A549 (cell line): ENCODE data around the gene PHTF2. TPM values are rescaled to one million over a fixed set of nuclear protein-coding genes. Genes with fewer than 3 reads are reported as not detected.
A peak's percentile ranks its signal among the peaks of the same experiment; 100 is the strongest.

Experiments used
- ATAC-seq, 2 experiments: fragments of 200-7000 bp in 1 of 2; fragments of >200 bp in 1 of 2; cut with Nextera tagmentation in 1 of 2; cut with Tn5 transposase in 1 of 2; 3 replicates each; pipeline versions ENCODE4 v1.8.0 to v1.9.1; 2018 to 2020; ENCODE audit warnings: mild to moderate bottlenecking in 1 of 2, moderate library complexity in 1 of 2
- CTCF ChIA-PET: fragments of 300-600 bp; sonication (Branson Sonifier 250); formaldehyde crosslinking; extraction: SDS; loops from one replicate; lab custom pipeline; 2021; ENCODE audit warnings: antibody characterized with exemption, inconsistent platforms; lab: Yijun Ruan, JAX
- POLR2A ChIA-PET: fragments of 350-600 bp; formaldehyde crosslinking; extraction: SDS; loops from one replicate; lab custom pipeline; 2021; ENCODE audit warnings: antibody characterized with exemption, inconsistent platforms; lab: Yijun Ruan, JAX
- DNase-seq, 2 experiments: peaks; one replicate each; pipeline versions ENCODE4 v3.0.0 to v3.0.0-alpha.2; 2011 to 2016; ENCODE audit warnings: low read depth in 1 of 2, low spot score in 1 of 2
- FAIRE-seq: peaks from 2 replicates; lab custom pipeline; 2011; peaks lifted over from hg19 to GRCh38; lab: Jason Lieb, UNC
- H3K27ac ChIP-seq, 2 experiments: fragments of >200 bp; sonication (Bioruptor Twin); formaldehyde crosslinking; 3 replicates each; pipeline ENCODE4 v1.5.1; 2016 to 2017
- H3K4me1 ChIP-seq: fragments of >200 bp; sonication (Bioruptor Twin); formaldehyde crosslinking; 3 replicates; pipeline ENCODE4 v1.6.1; 2016
- H3K4me2 ChIP-seq: fragments of >200 bp; sonication (Bioruptor Twin); formaldehyde crosslinking; 3 replicates; pipeline ENCODE4 v1.6.1; 2016
- H3K4me3 ChIP-seq: fragments of >200 bp; sonication (Bioruptor Twin); formaldehyde crosslinking; 3 replicates; pipeline ENCODE4 v1.5.1; 2016
- H3K9me3 ChIP-seq: fragments of >200 bp; sonication (Bioruptor Twin); formaldehyde crosslinking; 3 replicates; pipeline ENCODE4 v1.6.1; 2016
- BCL3 ChIP-seq: fragments of >200 bp; sonication (Bioruptor Twin); formaldehyde crosslinking; IDR thresholded peaks from 3 replicates; pipeline ENCODE4 v1.6.1; 2016
- CBX8 ChIP-seq: fragments of 200-600 bp; sonication (generic); IDR thresholded peaks from 2 replicates; pipeline ENCODE4 v1.6.1; 2016
- CHD2 ChIP-seq: fragments of 150-350 bp; IDR thresholded peaks from 2 replicates; pipeline ENCODE4 v1.6.1; 2014; ENCODE audit warnings: low read length; ENCODE audit not compliant: partially characterized antibody
- E2F6 ChIP-seq: IDR thresholded peaks from 2 replicates; pipeline ENCODE4 v1.6.1; 2012; ENCODE audit warnings: low read depth, borderline replicate concordance
- EHMT2 ChIP-seq: fragments of 200-600 bp; sonication (generic); IDR thresholded peaks from 2 replicates; pipeline ENCODE4 v1.6.1; 2016; ENCODE audit warnings: antibody characterized with exemption, low read depth, mild to moderate bottlenecking, moderate library complexity
- ELK1 ChIP-seq: fragments of 150-350 bp; IDR thresholded peaks from 2 replicates; pipeline ENCODE4 v1.6.1; 2014; ENCODE audit warnings: low read depth, mild to moderate bottlenecking, low read length
- EP300 ChIP-seq, 2 experiments: fragments of >200 bp; sonication (Bioruptor Twin); formaldehyde crosslinking; IDR thresholded peaks; 2 replicates in 1 of 2; 3 replicates in 1 of 2; pipeline ENCODE4 v1.6.1; 2016 to 2017
- ESRRA ChIP-seq: fragments of 150-350 bp; IDR thresholded peaks from 2 replicates; pipeline ENCODE4 v1.6.1; 2014; ENCODE audit warnings: mild to moderate bottlenecking, low read length, borderline replicate concordance
- FOSB ChIP-seq: fragments of 250-450 bp; sonication (Bioruptor Pico); IDR thresholded peaks from 2 replicates; pipeline ENCODE4 v1.5.0; 2020; ENCODE audit warnings: mild to moderate bottlenecking, moderate library complexity
- GATA3 ChIP-seq: IDR thresholded peaks from 2 replicates; pipeline ENCODE4 v1.6.1; 2012; ENCODE audit warnings: borderline replicate concordance
- HES2 ChIP-seq: fragments of >200 bp; sonication (Bioruptor Twin); formaldehyde crosslinking; IDR thresholded peaks from 2 replicates; pipeline ENCODE4 v1.6.1; 2016
- HOXB13 ChIP-seq: fragments of 250-450 bp; sonication (Bioruptor Pico); IDR thresholded peaks from 2 replicates; pipeline ENCODE4 v1.5.0; 2020; ENCODE audit warnings: low read depth, mild to moderate bottlenecking, moderate library complexity
- HOXB5 ChIP-seq: fragments of 250-450 bp; sonication (Bioruptor Pico); IDR thresholded peaks from 2 replicates; pipeline ENCODE4 v1.5.0; 2020; ENCODE audit warnings: mild to moderate bottlenecking, moderate library complexity
- JUN ChIP-seq, 2 experiments: fragments of >200 bp; sonication (Bioruptor Twin); formaldehyde crosslinking; IDR thresholded peaks; 2 replicates in 1 of 2; 3 replicates in 1 of 2; pipeline ENCODE4 v1.6.1; 2016 to 2017
- KDM5A ChIP-seq: fragments of 200-600 bp; sonication (generic); IDR thresholded peaks from 2 replicates; pipeline ENCODE4 v1.6.1; 2016; ENCODE audit warnings: antibody characterized with exemption, mild to moderate bottlenecking
- MAZ ChIP-seq: fragments of 150-350 bp; IDR thresholded peaks from 2 replicates; pipeline ENCODE4 v1.6.1; 2014; ENCODE audit warnings: antibody characterized with exemption, low read depth, low read length, borderline replicate concordance
- NFE2L2 ChIP-seq: fragments of 150-350 bp; conservative IDR thresholded peaks from 2 replicates; pipeline ENCODE4 v1.6.1; 2014; ENCODE audit warnings: low read length
- NPAS2 ChIP-seq: fragments of 250-450 bp; sonication (Bioruptor Pico); IDR thresholded peaks from 2 replicates; pipeline ENCODE4 v1.8.0; 2022; ENCODE audit warnings: mild to moderate bottlenecking, moderate library complexity, borderline replicate concordance
- NR3C1 ChIP-seq: fragments of >200 bp; sonication (Bioruptor Twin); formaldehyde crosslinking; IDR thresholded peaks from 3 replicates; pipeline ENCODE4 v1.6.1; 2017
- PHF8 ChIP-seq: fragments of 200-600 bp; sonication (generic); IDR thresholded peaks from 2 replicates; pipeline ENCODE4 v1.6.1; 2016; ENCODE audit warnings: low read depth, mild to moderate bottlenecking, antibody characterized with exemption, moderate library complexity, borderline replicate concordance
- POLR2A ChIP-seq: IDR thresholded peaks from 2 replicates; pipeline ENCODE4 v1.6.1; 2012; ENCODE audit warnings: mild to moderate bottlenecking, low read length
- RARB ChIP-seq: fragments of 250-450 bp; sonication (Bioruptor Pico); IDR thresholded peaks from 2 replicates; pipeline ENCODE4 v1.8.0; 2021; ENCODE audit warnings: mild to moderate bottlenecking, moderate library complexity
- RCOR1 ChIP-seq: fragments of 150-350 bp; IDR thresholded peaks from 2 replicates; pipeline ENCODE4 v1.6.1; 2014; ENCODE audit warnings: antibody characterized with exemption, low read length, low read depth
- RFX5 ChIP-seq: fragments of 450-650 bp; IDR thresholded peaks from 2 replicates; pipeline ENCODE4 v1.7.1; 2014; ENCODE audit warnings: antibody characterized with exemption, mild to moderate bottlenecking, moderate library complexity
- RNF2 ChIP-seq: fragments of 200-600 bp; sonication (generic); IDR thresholded peaks from 2 replicates; pipeline ENCODE4 v1.6.1; 2016; ENCODE audit warnings: low read depth, mild to moderate bottlenecking, antibody characterized with exemption, moderate library complexity, borderline replicate concordance
- TP53 ChIP-seq: fragments of 250-450 bp; sonication (Bioruptor Pico); IDR thresholded peaks from 2 replicates; pipeline ENCODE4 v1.5.0; 2021; ENCODE audit warnings: mild to moderate bottlenecking, moderate library complexity
- USF2 ChIP-seq: fragments of 450-650 bp; IDR thresholded peaks from 2 replicates; pipeline ENCODE4 v1.6.1; 2014; ENCODE audit warnings: antibody characterized with exemption
- ZC3H11A ChIP-seq: fragments of 450-650 bp; IDR thresholded peaks from 2 replicates; pipeline ENCODE4 v1.6.1; 2014; ENCODE audit warnings: antibody characterized with exemption, mild to moderate bottlenecking
- ZFP36 ChIP-seq: fragments of 450-650 bp; IDR thresholded peaks from 2 replicates; pipeline ENCODE4 v1.6.1; 2014; ENCODE audit warnings: borderline replicate concordance; ENCODE audit not compliant: partially characterized antibody
- ZNF302 ChIP-seq: fragments of 250-450 bp; sonication (Bioruptor Pico); IDR thresholded peaks from 2 replicates; pipeline ENCODE4 v1.9.0; 2021; ENCODE audit warnings: inconsistent platforms, mild to moderate bottlenecking, moderate library complexity
- WGBS: methylation state at CpG from one replicate; pipeline ENCODE4 v1.1.6; 2017; ENCODE audit errors: missing lambda C conversion rate; 5-methylcytosine and 5-hydroxymethylcytosine counted together
- polyA plus RNA-seq, 4 experiments: library from polyadenylated mRNA; depleted of rRNA in 3 of 4; stranded (reverse); fragments of >200 nt; fragmentation: RNase III in 1 of 4; extraction: RNeasy Plus Mini Kit Qiagen cat#74134 plus additional on column Dnase treatment in 1 of 4; gene quantifications; 2 replicates in 3 of 4; 3 replicates in 1 of 4; pipeline ENCODE4 v1.2.3, GENCODE V29; 2011 to 2017
- TF ChIP-seq, protein P1 (sequence below): IDR thresholded peaks from 2 replicates; pipeline ENCODE4 v1.6.1; 2012
- TF ChIP-seq, protein P2 (sequence below): IDR thresholded peaks from 2 replicates; pipeline ENCODE4 v1.6.1; 2012

Gene PHTF2
- polyA plus RNA-seq, 2 of the 4 experiments (the other 2 are of a cell fraction) = 14.5 to 41.6 TPM

DNA sequence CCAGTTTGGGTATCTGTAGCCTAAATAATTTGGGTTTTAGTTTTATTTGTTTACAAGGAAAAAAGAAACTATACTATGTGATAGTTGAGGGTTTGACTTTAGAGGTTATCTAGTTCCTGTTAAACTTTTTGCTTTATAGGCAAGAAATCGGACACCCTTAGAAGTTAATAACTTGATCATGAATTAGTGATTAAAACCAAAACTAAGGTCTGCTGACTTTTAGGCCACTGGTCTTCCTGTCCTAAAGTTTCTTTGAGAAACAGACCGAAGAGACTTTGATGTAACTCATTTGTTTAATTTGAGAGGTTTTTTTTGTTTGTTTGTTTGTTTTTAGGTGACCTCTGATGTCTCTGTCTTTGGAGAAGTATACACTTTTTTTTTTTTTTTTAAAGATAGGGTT, 59.7 kb downstream of the PHTF2 start:
- no peaks in the 10 kb centered on the region for H3K9me3 ChIP-seq
- peak overlapping the region; percentile 23; the same call in 2 of the 3 replicates for H3K4me2 ChIP-seq
- no peak overlapping the region for H3K4me3 ChIP-seq
- DNase-seq = no peak
- H3K27ac ChIP-seq = no peak overlapping the region
- no peak for TF ChIP-seq E2F6
- TF ChIP-seq TP53 (CRISPR knock-in tag) = no peak
- TF ChIP-seq ZNF302 = no peak
- TF ChIP-seq EHMT2 = no peak
- TF ChIP-seq RCOR1 = no peak
- no peak for TF ChIP-seq ZFP36
- no peak for TF ChIP-seq RARB (CRISPR knock-in tag)
- no peak for TF ChIP-seq RNF2
- peaks cover 16% of the 10 kb centered on the region for H3K4me1 ChIP-seq
- no peak for ATAC-seq
- CTCF ChIA-PET = no interaction called here
- WGBS = 67% methylated on average over 2 of the region's 2 CpGs
- no peak for FAIRE-seq
- POLR2A ChIA-PET = no interaction called here

GRCh38 chr7:77859343-77859742, 60.8 kb downstream of the PHTF2 start:
- Histone ChIP-seq H3K4me1 (peaks cover 16% of the 10 kb centered on the region), H3K4me3 (no peak overlapping the region), H3K4me2 (no peak overlapping the region), H3K9me3 (no peaks in the 10 kb centered on the region), H3K27ac (no peak overlapping the region)
- DNase-seq (no peak), ATAC-seq (no peak), FAIRE-seq (no peak)
- WGBS = 95% methylated on average over 7 of the region's 7 CpGs
- TF ChIP-seq ESRRA (no peak), ZNF302 (no peak), JUN (IDR thresholded peaks at IDR 0.05) (no peak), E2F6 (no peak), NFE2L2 (no peak), PHF8 (no peak), ZC3H11A (no peak), CBX8 (no peak), HES2 (no peak), ELK1 (no peak), USF2 (no peak), POLR2A (no peak), MAZ (no peak), HOXB13 (no peak), NPAS2 (no peak)
- CTCF ChIA-PET = no interaction called here
- POLR2A ChIA-PET = no interaction called here

GRCh38 chr7:77862691-77863090, 64.1 kb downstream of the PHTF2 start:
- DNase-seq (no peak), ATAC-seq (no peak), FAIRE-seq (no peak)
- Histone ChIP-seq H3K4me1 (peaks cover 30% of the 10 kb centered on the region), H3K4me3 (no peak overlapping the region), H3K4me2 (no peak overlapping the region), H3K27ac (no peak overlapping the region), H3K9me3 (no peaks in the 10 kb centered on the region)
- POLR2A ChIA-PET = no interaction called here
- CTCF ChIA-PET = interaction anchor here (0.6 kb wide), 1 partner anchor 28 kb away, joined by 3 read pairs; no protein-coding TSS in a partner anchor
- 100% methylated on average over 1 of the region's 1 CpG for WGBS
- no peak for TF ChIP-seq GATA3
- TF ChIP-seq KDM5A = no peak
- TF ChIP-seq, protein P1, sequence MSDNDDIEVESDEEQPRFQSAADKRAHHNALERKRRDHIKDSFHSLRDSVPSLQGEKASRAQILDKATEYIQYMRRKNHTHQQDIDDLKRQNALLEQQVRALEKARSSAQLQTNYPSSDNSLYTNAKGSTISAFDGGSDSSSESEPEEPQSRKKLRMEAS = no peak
- no peak for TF ChIP-seq CHD2
- no peak for TF ChIP-seq RFX5
- TF ChIP-seq NR3C1 = no peak
- no peak for TF ChIP-seq CBX8
- TF ChIP-seq POLR2A = no peak
- no peak for TF ChIP-seq EP300 (IDR thresholded peaks at IDR 0.05)
- no peak for TF ChIP-seq BCL3
- TF ChIP-seq FOSB = no peak
- TF ChIP-seq, protein P2, sequence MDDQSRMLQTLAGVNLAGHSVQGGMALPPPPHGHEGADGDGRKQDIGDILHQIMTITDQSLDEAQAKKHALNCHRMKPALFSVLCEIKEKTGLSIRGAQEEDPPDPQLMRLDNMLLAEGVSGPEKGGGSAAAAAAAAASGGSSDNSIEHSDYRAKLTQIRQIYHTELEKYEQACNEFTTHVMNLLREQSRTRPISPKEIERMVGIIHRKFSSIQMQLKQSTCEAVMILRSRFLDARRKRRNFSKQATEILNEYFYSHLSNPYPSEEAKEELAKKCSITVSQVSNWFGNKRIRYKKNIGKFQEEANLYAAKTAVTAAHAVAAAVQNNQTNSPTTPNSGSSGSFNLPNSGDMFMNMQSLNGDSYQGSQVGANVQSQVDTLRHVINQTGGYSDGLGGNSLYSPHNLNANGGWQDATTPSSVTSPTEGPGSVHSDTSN = no peak
- TF ChIP-seq HOXB5 = no peak
